SKM-1 (cell line): ENCODE data around the gene NKAPD1.
"Not testable (repeated sequence)": the region's sequence is repeated elsewhere in the genome, so short reads cannot be mapped to it uniquely, and the experiment has no call there.

ENCODE experiments used
- DNase-seq: peaks from one replicate; lab custom pipeline; 2025; ENCODE audit not compliant: unreplicated experiment; lab: John Stamatoyannopoulos, UW

Gene NKAPD1, protein sequence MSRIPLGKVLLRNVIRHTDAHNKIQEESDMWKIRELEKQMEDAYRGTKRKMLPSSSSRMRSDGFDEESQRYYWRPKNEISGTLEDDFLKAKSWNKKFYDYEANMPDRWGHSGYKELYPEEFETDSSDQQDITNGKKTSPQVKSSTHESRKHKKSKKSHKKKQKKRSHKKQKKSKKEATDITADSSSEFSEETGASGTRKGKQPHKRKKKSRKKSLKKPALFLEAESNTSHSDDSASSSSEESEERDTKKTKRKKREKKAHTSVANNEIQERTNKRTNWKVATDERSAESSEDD

DNA sequence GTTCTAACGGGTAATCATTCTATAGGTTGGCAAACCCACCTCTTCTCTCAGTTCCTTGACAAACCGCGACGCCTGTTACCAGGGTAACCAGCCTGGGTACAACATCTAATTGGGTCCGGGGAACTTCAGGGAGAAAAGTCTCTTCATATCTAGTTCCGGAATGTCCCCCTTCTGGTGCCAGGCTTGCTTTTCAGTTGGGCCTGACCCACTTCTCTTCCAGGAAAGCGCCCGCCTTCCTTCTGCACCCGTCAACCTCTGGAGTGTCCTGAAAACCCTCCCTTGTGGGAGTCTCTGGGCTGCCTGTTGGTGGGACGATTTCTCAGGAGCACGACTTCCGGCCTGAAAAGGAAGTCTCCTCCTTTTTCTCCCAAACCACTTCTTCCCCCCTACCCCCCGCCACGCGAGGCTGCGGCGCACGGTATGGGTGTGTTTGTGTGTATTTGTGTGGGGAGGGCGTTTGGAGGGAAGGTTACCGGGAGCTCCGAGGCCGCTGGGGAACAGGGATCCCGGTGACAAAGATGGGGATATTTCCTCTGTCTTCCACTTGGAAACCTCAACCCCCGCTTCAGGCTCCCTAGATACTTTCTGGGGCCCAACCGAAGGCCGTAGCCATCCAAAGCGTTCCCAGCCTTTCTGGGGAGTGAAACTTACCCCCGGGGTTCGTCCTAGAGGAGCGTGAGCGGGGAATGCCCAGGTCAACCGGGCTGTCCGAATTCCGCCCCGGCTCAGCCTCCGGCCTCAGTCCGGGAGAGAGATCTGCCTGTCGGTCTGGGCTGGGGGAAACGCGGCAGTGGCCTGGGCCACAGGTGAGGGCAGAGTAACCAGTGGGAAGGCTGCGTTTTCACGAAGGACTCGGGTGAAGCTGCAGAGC, at the start of gene NKAPD1, which contains the start of gene PIH1D2:
Gene NKAPD1, plus strand, starts transcription at position 359 of the 871 bp plus-strand sequence. CDS start 1,276 bp downstream, outside the sequence.
Gene PIH1D2, minus strand, starts transcription at position 77 of the 871 bp plus-strand sequence. CDS start 843 bp downstream, outside the sequence.
- peak; percentile 61 for DNase-seq

DNA sequence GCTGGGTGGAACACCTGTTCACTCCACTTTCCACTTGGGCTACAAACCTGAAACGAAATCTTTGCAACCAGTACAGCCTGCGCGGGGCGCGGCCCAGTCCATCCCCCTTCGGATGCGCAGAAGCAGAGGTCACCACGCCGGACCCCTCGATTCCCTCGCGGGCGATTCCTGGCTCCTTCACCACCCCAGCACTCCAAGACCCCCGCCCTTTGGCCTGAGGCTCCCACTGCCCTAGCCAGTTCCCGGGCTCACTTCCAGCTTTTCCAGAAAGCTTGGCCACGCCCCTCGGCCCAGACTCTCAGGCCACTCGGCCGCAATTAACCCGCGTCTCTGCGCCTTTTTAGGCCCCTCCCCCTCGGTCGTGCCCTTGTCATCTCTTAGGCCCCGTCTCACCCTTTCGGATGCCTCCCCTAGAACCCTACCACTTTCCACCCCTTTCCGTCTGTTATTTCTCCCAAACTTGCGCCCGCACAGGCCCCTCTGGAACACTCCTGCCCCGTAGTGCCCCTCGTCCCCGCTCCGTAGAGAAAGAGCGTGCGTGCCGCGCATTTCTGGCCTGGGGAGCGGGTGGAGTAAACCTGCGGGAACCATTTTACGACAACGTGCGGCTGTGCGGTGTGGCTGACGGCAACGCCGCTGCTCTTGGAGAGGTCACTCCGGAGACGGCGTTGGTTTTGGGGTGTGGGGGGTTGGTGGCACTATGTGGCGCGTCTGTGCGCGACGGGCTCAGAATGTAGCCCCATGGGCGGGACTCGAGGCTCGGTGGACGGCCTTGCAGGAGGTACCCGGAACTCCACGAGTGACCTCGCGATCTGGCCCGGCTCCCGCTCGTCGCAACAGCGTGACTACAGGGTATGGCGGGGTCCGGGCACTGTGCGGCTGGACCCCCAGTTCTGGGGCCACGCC, 49.1 kb upstream of the NKAPD1 start, which contains the start of gene DLAT:
Gene DLAT, plus strand, starts transcription at position 636 of the 906 bp plus-strand sequence. Its CDS starts 65 bp downstream, at position 701.
- peak; percentile 74 for DNase-seq

DNA sequence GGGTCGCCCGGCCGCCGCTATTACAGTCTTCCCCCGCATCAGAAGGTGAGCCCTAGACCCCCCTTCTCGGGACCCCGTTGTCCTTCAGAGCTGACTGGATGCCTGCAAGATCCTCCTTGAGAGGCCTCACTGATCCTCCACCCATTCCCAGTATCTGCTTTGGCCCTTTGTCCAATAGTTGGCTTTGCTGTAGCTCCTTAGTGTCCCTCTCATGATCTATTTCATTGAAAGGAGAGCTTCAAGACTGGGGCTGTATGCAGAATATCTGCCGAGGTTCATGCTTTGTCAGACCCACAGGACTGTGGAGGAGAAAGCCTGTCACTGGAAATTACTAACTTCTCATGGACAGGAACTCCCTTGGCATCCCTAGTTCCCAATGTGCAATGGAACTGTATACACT, 48.4 kb upstream of the NKAPD1 start:
- DNase-seq, result no peak

DNA sequence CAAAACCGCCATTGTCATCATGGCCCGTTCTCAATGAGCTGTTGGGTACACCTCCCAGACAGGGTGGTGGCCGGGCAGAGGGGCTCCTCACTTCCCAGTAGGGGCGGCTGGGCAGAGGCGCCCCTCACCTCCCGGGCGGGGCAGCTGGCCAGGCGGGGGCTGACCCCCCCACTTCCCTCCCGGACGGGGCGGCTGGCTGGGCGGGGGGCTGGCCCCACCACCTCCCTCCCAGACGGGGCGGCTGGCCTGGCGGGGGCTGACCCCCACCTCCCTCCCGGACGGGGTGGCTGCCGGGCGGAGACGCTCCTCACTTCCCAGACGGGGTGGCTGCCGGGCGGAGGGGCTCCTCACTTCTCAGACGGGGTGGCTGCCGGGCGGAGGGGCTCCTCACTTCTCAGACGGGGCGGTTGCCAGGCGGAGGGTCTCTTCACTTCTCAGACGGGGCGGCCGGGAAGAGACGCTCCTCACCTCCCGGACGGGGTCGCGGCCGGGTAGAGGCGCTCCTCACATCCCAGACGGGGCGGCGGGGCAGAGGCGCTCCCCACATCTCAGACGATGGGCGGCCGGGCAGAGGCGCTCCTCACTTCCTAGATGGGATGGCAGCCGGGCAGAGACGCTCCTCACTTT, 47.2 kb upstream of the NKAPD1 start:
- not testable (repeated sequence) for DNase-seq

DNA sequence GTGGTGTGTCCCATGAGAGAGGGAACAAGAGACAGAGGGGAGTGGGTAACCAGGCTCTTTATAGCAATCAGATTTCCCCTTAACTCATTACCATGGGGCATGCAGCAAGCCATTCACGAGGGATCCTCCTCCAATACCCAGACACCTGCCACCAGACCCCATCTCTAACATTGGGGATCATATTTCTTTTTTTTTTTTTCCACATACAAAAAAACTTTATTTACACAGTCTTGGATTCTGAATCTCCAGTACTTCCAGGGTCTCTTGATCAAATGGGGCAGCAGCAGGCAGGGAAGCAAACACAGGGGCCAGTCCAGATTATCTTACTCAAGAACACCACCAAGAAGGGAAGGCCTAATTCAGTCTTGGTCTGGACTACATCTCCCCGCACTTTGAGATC, 44.6 kb upstream of the NKAPD1 start:
- no peak for DNase-seq

DNA sequence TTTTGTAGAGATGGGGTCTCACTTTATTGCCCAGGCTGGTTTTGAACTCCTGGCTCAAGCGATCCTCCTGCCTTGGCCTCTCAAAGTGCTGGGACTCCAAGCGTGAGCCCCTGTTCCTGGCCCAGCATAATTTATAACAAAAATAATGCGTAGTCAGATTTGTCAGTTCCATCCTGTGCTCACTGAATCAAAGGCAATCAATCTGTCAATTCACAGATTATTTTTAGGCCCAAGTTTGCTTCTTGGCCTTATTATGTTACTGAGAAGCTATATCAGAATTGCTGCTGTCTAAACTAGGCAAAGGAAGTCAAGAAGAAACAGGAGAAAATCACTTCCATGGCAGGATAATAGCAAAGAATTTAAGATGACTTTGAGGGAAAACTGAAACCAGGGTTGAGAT, 40.2 kb upstream of the NKAPD1 start:
- no peak for DNase-seq

DNA sequence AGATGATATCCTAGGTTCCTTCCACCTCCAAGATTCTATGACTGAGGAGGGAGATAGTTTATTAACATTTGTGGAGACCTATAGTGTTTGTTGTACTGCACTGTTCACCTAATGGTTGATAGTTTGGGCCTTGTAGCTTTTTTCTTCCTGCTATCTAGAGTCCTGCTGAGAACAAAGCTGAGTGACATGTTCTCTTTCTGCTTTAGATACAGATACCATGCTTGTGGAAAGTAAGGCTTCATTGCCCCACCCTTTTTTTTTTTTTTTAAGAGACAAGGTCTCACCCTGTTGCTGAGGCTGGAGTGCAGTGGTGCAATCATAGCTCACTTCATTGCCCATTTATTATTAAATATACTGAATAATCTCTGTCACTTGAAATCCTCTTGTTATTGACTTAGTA, 36.6 kb upstream of the NKAPD1 start:
- no peak for DNase-seq

DNA sequence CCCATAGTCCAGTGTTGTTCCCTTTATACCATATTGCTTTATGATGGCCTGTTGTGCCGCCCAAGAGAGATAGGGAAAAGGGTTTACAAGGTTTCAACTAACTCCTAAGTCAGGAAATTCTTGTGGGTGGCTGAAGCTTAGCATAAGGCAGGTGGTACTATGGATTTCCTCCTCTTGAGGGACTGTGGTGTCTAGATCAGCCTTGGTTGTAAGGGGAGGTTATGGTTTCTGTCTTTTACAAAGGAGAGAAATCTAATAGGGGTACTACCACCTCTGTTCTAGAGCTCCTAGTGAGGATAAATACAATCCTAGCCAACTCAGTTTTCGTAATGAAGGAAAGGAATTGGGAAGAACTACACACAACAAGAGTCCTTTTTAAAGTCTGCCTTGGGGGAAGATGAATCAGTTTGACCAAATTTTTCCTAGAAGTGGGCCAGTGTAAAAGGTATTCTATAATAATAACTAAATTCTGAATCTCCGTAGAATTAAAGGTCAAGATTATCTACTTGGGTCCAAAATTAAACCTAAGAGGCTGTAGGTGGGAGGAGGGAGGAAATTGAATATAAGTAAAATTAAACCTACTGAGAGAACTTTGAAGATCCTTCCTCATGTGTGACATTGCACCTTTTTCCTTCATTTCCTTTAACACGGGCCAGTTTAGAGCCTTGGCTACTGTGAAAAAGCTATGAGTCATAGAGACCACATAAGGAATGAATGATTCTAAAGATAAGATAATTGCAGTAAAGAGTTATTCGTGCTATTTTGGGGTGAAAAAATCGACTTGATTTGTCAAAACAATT, 31.7 kb upstream of the NKAPD1 start:
- no peak for DNase-seq

DNA sequence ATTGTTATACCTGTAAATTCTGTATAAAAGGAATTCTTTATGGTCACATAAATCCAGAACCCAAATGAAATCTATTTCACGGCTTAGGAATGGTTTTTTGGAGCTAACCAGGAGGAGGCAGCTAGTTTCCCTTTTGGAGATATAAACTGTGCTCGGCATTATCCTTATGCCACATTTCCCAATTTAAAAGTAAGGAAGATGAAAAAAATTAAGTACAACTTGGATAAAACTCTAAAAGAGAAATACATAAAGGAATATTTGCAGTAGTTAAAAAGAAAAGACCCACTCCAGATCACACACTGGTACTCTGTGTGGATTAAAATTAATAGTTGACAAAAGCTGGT, 31.2 kb upstream of the NKAPD1 start:
- DNase-seq, result no peak

DNA sequence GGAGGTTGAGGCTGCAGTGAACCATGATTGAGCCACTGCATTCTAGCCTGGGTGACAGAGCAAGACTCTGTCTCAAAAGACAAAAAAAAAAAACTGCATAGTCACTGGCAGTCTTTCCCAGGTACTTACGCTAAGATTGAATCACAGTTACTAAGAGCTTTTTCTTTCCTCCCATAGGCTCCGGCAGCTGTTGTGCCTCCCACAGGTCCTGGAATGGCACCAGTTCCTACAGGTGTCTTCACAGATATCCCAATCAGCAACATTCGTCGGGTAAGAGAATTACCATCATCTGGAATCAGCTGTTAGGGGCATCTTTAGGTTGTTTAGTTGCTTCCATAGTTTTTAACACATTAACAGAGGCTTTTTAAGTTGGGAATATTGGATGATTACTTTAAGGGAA, 29.1 kb upstream of the NKAPD1 start:
- no peak for DNase-seq

DNA sequence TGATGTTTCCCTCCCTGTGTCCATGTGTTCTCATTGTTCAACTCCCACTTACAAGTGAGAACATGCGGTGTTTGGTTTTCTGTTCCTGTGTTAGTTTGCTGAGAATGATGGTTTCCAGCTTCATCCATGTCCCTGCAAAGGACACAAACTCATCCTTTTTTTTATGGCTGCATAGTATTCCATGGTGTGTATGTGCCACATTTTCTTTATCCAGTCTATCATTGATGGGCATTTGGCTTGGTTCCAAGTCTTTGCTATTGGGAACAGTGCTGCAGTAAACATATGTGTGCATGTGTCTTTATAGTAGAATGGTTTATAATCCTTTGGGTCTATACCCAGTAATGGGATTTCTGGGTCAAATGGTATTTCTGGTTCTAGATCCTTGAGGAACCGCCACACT, 27.5 kb upstream of the NKAPD1 start:
- DNase-seq, result not testable (repeated sequence)

DNA sequence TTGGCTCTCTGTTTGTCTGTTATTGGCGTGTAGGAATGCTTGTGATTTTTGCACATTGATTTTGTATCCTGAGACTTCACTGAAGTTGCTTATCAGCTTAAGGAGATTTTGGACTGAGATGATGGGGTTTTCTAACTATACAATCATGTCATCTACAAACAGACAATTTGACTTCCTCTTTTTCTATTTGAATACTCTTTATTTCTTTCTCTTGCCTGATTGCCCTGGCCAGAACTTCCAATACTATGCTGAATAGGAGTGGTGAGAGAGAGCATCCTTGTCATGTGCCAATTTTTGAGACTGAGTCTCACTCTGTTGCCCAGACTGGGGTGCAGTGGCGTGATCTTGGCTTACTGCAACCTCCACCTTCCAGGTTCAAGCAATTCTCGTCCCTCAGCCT, 25.8 kb upstream of the NKAPD1 start:
- DNase-seq, result not testable (repeated sequence)

DNA sequence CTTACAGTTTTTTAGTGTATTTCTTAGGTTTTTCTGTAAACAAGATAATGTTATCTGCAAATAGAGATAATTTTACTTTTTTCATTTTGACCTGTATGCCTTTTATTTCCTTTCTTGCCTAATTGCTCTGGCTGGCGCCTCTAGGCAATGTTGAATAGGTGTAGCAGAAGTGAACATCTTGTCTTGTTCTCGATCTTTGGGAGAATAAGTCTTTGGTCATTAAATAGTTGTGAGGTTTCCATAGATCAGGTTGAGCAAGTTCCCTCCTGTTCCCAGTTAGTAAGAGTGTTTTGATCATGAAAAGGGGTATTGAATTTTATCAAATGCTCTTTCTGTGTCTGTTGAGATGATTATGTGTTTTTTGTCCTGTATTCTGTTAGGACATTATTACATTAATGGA, 24.3 kb upstream of the NKAPD1 start:
- no peak for DNase-seq

DNA sequence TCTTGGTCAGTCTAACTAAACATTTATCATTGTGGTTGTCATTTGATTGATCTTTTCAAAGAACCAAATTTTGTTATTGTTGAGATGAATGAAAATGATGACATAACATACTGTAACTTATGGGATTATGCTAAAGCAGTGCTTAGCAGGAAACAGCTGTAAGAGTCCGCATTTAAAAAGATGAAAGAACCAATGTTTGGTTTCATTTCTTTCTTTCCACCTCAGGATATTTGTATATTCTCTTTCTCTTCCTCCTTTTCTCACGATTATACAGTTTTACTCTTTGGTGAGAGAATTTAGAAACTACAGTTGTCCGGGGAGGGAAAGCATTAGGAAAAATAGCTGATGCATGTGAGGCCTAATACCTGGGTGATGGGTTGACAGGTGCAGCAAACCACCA, 23.4 kb upstream of the NKAPD1 start:
- no peak for DNase-seq

DNA sequence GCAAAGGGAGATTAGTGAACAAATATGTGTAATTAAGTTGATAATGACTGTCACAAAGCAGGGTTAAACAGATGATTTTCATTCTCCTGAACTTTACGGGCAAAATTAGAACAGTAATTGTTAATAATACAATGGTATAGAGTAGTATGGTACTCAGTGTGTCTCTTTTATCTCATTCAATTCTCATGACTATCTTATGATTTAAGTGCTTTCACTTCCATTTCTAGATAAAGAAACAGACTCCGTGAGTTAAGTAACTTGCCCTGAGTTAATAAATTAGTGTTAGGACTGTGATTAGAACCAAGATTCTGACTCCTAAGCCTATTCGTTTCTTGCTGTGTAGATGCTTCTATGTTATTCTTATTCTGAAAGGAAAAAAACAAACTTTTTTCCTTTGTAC, 22.3 kb upstream of the NKAPD1 start:
- DNase-seq, result no peak

DNA sequence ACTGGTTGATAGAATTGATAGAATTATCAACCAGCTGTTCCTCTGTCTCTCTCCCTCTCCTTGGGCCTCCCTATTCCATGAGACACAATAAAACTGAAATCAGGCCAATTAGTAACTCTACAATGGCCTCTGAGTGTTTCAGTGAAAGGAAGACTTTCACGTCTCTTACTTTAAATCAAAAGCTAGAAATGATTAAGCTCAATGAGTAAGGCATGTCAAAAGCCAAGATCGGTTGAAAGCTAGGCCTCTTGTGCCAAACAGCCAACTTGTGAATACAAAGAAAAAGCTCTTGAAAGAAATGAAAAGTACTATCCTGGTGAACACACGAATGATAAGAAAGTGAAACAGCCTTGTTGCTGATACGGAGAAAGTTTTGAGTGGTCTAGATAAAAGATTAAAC, 16.9 kb upstream of the NKAPD1 start:
- no peak for DNase-seq

DNA sequence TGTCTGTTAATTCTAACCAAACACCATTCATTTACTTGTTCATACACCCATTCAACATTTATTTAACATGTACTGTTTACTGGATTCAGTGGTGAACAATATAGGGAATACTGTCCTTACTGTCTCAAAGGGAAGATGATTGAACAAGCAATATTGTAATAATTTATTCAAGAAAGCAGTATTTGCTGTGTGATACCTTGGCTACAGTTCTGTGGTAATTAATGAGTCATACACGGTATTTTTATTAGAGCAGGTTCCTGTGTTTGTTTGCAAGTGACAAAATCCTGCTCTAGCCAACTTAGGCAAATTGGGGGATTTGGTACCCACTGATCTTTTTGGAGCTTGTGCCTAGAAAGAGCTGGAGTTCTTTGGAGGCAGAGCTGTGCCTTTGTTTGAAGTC, 16.0 kb upstream of the NKAPD1 start:
- no peak for DNase-seq

DNA sequence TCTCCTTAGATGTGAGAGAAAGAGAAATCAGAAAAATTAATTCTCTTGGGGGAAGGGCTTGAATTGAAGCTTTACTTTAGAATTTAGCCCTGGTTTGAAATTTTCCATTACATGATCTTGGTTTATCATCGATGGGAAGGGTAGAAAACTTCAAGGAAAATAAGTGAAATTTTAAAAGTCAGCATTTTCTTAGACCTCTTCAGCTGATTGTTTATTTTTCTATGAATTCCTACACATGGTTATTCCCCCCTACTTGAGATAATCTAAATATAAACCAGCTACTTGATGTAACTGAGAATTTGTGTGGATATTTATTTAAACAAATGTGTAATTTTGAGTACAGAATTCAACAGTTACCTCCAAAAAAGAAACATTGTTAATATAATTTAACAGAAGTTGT, 11.2 kb upstream of the NKAPD1 start:
- DNase-seq, result no peak

DNA sequence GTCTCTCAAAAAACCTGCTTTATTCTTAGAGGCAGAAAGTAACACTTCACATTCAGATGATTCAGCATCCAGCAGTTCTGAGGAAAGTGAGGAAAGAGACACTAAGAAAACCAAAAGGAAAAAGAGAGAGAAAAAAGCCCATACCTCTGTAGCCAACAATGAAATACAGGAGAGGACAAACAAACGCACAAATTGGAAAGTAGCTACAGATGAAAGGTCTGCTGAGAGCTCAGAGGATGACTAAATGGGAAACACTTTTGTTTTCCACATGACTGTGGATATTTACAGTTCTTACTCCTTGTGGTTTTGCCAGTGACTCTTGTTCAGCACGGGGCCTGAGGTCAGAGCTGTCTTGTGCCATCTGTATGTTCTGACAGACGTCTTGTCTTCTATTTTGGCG, 8.6 kb downstream of the NKAPD1 start:
- DNase-seq, result no peak
